Ectodermal cell (in vitro differentiated cells): ENCODE results near the gene KRT35.

Experiments
- H3K27ac ChIP-seq: 2 replicates; pipeline ENCODE4 v1.7.0; 2013; ENCODE audit warnings: mild to moderate bottlenecking, low read depth, low read length; ENCODE audit not compliant: insufficient read depth, poor library complexity, severe bottlenecking
- H3K27me3 ChIP-seq: 2 replicates; pipeline ENCODE4 v1.7.0; 2013; ENCODE audit warnings: mild to moderate bottlenecking, low read length; ENCODE audit not compliant: insufficient read depth, control insufficient read depth, poor library complexity, severe bottlenecking
- H3K36me3 ChIP-seq: one replicate; pipeline ENCODE4 v1.7.0; 2013; ENCODE audit warnings: low read length; ENCODE audit not compliant: control insufficient read depth, insufficient read depth
- H3K4me1 ChIP-seq: one replicate; pipeline ENCODE4 v1.7.0; 2013; ENCODE audit warnings: low read length; ENCODE audit not compliant: control insufficient read depth, insufficient read depth
- H3K4me3 ChIP-seq: 2 replicates; pipeline ENCODE4 v1.7.0; 2013; ENCODE audit warnings: low read depth, low read length, control low read depth; ENCODE audit not compliant: insufficient read depth
- H3K9me3 ChIP-seq: 2 replicates; pipeline ENCODE4 v1.7.0; 2013; ENCODE audit warnings: mild to moderate bottlenecking, low read length, moderate library complexity; ENCODE audit not compliant: control insufficient read depth
- WGBS, 2 experiments: methylation state at CpG; one replicate each; pipeline ENCODE4 v1.1.7; 2013; ENCODE audit warnings: missing lambda C conversion rate in 2 of 2; 5-methylcytosine and 5-hydroxymethylcytosine counted together

KRT35 gene

DNA sequence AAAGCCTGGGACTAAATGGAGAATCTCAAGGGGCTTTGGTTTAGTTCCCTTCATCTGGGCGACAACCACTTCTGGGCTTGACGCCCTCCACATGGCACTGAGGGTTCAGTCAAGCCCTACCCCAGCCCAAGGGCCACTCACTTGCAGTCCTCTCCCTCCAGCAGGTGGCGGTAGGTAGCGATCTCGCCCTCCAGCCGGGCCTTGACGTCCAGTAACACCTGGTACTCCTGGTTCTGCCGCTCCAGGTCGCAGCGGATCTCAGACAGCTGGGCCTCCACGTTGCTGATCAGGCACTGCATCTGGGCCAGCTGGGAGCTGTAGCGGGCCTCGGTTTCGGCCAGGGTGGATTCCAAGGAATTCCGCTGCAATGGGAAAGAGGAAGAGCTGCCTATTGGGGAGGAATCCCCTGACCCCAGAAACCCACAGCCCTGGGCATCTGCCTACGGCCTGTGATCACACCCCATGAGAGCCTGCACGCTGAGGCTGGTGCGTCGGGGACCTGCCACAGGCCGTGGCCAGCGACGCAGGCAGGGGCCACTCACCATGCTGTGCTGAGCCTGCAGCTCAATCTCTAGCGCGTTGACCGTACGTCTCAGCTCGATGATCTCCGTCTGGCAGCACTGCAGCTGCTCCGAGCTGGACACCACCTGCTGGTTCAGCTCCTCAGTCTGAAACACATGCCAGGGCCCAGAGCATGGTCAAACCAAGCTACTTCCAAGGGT, 6.0 kb upstream of the KRT35 start:
- Histone ChIP-seq H3K9me3 (no peaks in the 10 kb centered on the region), H3K27ac (no peak overlapping the region), H3K4me3 (no peak overlapping the region), H3K27me3 (no peaks in the 10 kb centered on the region), H3K36me3 (no peaks in the 10 kb centered on the region), H3K4me1 (peaks cover 4% of the 10 kb centered on the region)
- WGBS, 2 experiments: 71% methylated on average over 29 of the region's 29 CpGs

DNA sequence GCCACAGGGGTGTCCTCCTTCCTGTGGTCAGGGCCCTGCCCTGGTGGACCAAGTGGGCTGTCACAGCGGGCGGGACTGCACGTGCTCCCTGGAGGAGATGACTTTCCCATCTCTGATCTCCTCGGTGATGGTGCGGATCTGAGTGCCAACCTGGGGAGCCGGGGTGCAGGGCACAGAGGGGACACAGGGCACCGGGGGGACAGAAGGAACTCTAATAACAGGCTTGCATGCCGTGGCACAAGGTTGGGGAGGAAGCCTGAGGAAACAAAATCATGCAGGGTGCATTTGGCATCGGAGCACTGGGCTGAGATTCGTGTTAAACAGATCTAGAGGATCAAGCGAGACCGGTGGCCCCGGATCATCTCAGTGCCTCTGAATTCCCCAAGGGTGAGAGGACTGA, 5.4 kb upstream of the KRT35 start:
- Histone ChIP-seq H3K27ac (no peak overlapping the region), H3K9me3 (no peaks in the 10 kb centered on the region), H3K4me1 (peaks cover 4% of the 10 kb centered on the region), H3K27me3 (no peaks in the 10 kb centered on the region), H3K4me3 (no peak overlapping the region), H3K36me3 (no peaks in the 10 kb centered on the region)
- 95% methylated on average over 13 of the region's 13 CpGs for WGBS, 2 experiments

DNA sequence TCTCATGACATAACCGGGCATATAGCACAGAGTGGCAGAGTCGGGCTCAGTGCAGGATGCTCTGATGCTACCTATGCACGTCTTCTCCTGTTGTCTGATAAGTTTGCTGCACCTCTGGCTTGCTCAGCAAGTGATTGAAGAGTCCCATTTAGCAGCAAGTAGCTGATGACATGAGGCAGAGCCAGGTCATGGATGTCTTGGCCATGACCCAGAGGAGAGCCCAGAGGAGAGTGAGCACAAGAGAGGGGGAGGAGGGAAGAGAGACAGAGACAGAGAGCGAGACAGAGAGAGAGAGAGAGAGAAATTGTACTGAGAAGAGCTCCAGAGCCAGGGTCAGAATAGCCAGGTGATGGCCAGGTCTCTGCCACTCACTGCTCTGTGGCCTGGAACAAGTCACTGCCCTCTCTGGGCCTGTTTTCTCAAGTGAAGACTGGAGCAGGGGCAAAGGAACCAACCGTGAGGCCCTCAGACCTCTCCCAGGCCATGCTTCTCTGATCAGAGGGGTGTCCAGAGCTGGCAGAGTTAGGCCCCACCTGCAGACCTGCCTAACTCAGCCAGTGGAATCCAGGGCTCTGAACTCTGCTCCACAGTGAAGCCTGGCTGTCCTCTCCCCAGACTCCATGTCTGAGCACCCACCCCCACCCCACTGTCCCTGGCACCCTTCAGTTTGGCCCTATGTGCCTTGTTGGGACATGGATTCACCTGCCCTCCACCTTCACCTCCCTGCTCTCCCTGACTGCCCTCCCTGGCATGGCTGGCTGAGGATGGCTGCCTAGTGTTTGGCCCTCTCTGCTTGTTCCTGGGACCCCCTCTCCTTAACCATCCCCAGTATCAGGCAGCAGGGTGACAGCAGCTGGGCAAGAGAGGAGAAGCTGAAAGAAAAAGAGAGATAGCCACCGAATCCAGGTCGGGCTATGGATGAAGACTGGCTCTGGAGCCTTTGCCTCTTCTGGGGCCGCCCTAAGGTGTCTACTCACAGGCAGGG, 4.3 kb upstream of the KRT35 start:
- WGBS, 2 experiments: 92 to 94% methylated on average over 8 of the region's 8 CpGs
- Histone ChIP-seq H3K36me3 (no peaks in the 10 kb centered on the region), H3K9me3 (no peaks in the 10 kb centered on the region), H3K27me3 (no peaks in the 10 kb centered on the region), H3K4me3 (no peak overlapping the region), H3K27ac (no peak overlapping the region), H3K4me1 (peaks cover 4% of the 10 kb centered on the region)

DNA sequence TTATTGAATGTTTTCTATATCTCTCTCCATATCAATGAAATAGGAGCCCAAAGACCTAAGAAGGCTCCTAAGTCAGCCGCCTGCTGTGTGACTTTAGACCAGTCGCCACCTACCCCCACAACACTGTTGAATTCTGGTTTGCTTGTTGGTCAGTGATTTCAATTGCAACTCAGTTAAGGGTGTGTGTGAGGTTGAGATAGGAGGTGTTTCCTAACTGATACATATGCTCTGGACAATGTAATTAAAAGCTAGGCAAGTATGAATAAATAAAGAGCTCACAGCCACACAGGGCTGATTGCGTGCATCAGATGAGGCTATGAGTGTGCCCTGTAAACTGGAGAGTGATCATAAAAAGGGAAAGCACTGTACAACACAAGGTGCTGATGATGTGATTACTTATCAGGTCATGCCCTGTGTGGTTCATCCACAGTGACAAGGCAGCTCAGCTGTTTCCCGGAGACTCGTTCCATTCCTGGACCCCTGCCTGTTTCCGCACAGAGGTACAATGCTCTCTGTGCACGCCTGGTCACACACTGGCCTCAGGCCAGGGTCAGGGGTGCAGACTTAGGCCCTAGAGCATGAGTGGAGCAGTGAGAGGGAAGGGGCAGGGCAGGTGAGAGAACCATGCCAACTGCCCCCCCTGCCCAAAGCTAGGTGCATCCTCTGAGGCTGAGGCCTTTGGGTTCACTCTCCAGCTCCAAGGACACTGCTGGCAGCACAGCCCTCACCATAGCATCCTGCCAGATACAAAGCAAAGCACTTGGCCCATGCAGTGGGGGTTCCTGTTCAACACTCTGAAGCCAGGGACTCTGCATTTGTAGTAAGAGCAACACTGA, 3.3 kb upstream of the KRT35 start:
- Histone ChIP-seq H3K4me1 (peaks cover 4% of the 10 kb centered on the region), H3K9me3 (no peaks in the 10 kb centered on the region), H3K36me3 (no peaks in the 10 kb centered on the region), H3K27ac (no peak overlapping the region), H3K27me3 (no peaks in the 10 kb centered on the region), H3K4me3 (no peak overlapping the region)
- WGBS, 2 experiments: 87 to 89% methylated on average over 6 to 7 of the region's 7 CpGs

DNA sequence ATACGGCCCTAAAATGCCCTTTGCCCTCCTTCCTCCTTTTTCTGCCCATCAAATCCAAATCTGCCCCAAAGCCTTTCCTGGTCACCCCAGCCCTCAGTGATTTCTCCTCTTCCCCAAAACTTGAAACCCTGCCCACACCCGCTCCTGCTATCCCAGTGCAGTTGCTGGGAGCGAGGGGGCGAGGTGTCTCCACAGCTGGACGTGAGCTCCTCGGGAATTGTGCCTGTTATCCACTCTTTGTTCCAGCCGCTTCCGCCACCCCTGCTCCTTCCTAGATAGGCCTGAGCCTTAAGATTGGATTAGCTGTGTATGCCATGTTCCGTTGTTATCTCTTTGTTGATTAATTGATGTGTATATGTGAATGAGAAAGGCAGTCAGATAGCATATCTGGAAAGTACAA, 2.6 kb upstream of the KRT35 start:
- Histone ChIP-seq H3K36me3 (no peaks in the 10 kb centered on the region), H3K4me3 (no peak overlapping the region), H3K27me3 (no peaks in the 10 kb centered on the region), H3K4me1 (peaks cover 4% of the 10 kb centered on the region), H3K27ac (no peak overlapping the region), H3K9me3 (no peaks in the 10 kb centered on the region)
- WGBS, 2 experiments: 74 to 75% methylated on average over 8 to 9 of the region's 9 CpGs

DNA sequence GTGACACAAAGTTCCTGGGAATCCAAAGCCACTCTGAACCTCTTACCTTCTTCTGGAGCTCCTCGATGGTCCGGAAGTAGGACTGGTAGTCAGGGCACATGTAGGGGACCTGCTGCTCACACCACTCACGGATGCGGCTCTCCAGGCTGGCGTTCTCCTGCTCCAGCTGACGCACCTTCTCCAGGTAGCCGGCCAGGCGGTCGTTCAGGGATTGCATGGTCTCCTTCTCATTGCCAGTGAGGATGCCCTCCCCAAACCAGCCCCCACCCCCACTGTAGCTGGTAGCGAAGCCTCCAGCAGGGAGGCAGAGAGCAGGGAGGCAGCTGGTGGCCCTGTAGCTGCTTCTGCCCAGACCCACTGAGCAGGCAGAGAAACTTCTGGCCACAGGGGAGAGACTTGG, 370 bp downstream of the KRT35 start:
- peaks cover 4% of the 10 kb centered on the region for H3K4me1 ChIP-seq
- no peaks in the 10 kb centered on the region for H3K9me3 ChIP-seq
- no peak overlapping the region for H3K27ac ChIP-seq
- no peaks in the 10 kb centered on the region for H3K27me3 ChIP-seq
- no peaks in the 10 kb centered on the region for H3K36me3 ChIP-seq
- H3K4me3 ChIP-seq: no peak overlapping the region
- 94% methylated on average over 10 of the region's 10 CpGs for WGBS, 2 experiments

DNA sequence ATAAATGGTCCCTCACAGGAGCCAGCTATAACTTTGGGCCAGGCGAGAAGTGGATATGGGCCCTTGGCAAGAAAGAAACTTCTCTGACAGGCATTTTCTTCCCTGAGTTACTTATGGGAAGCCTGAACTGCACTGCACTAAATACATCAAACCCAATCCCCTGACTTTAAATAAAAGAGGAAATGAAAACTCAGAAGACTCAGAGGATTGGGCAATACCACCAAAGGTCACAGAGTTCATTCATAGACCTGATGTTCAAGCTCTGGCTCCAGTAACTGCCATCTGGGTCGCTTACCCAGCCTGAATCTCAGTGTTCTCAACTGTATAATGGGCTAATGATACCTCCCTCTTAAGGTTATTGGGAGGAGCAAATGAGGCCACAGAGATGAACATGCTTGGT, 815 bp downstream of the KRT35 start:
- WGBS, 2 experiments: 65 to 76% methylated on average over 2 of the region's 2 CpGs

DNA sequence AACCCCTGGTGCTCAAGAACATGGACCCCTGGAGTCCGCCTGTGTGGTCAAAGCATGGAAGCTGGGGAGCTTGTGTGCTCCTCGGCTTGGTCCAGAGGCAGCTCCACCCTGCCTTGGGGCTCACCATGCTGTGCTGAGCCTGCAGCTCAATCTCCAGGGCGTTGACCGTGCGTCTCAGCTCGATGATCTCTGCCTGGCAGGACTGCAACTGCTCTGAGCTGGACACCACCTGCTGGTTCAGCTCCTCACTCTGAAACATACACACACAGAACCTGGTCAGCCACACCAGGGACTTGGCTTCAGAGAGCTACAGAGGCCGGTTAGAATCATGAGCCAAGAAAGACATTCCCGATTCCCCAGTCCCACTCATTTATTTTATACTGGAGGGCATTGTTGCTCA, 2.7 kb downstream of the KRT35 start:
- H3K4me1 ChIP-seq: no peaks in the 10 kb centered on the region
- 92 to 94% methylated on average over 8 of the region's 8 CpGs for WGBS, 2 experiments
- H3K9me3 ChIP-seq: no peaks in the 10 kb centered on the region
- H3K4me3 ChIP-seq: no peak overlapping the region
- no peaks in the 10 kb centered on the region for H3K27me3 ChIP-seq
- H3K36me3 ChIP-seq: no peaks in the 10 kb centered on the region
- H3K27ac ChIP-seq: no peak overlapping the region

More for the DNA sequence above, 815 bp downstream of the KRT35 start:
- no peak overlapping the region for H3K4me3 ChIP-seq
- H3K9me3 ChIP-seq: no peaks in the 10 kb centered on the region
- no peaks in the 10 kb centered on the region for H3K27me3 ChIP-seq
- no peaks in the 10 kb centered on the region for H3K36me3 ChIP-seq
- peaks cover 4% of the 10 kb centered on the region for H3K4me1 ChIP-seq
- no peak overlapping the region for H3K27ac ChIP-seq

DNA sequence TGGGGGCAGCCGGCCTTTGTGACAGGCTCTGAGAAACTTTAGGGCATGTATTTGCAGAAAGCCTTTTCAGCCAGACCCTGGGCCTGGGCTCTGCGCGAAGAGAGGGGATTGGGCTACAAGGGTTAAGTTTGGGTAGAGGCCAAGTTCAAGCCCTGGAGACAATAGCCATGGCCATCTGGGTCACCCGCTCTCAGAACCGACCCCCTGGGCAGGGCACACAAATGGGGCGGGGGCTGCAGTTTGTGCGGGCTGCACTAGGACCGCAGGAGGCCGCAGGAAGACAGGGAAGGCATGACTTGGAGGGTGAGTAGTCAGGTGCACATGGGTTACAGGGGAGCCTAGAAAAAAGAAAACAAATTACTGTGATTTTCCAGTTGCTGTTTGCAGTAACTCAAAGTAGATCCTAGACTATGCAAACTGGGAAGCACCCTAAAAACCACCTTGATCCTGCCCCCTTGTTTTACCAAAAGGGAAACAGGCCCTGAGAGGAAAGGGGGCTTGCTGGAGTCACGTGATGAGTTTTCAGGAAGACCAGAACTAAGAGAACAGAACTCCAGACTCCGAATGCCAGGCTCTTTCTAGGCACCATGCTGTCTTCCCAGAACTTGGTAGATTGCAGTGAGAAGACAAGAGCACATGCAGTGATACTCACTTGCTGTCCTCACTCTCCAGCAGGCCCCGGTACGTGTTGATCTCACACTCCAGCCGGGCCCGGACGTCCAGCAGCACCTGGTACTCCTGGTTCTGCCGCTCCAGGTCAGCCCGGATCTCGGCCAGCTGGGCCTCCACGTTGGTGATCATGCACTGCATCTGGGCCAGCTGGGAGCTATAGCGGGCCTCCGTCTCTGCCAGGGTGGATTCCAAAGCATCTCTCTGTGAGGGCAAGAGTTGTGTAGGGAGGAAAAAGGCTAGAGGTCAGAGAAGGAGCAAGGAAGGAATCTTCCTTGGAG, 3.8 kb downstream of the KRT35 start:
- Histone ChIP-seq H3K9me3 (no peaks in the 10 kb centered on the region), H3K27me3 (no peaks in the 10 kb centered on the region), H3K27ac (no peak overlapping the region), H3K4me3 (no peak overlapping the region), H3K4me1 (no peaks in the 10 kb centered on the region), H3K36me3 (no peaks in the 10 kb centered on the region)
- WGBS, 2 experiments: 94% methylated on average over 22 of the region's 22 CpGs
